NCI-H2196 treated with DMSO at 0.1 percent for 48 hours (cell line): ENCODE measurements around the gene TMIGD1.
"Not testable (repeated sequence)": the region's sequence is repeated elsewhere in the genome, so short reads cannot be mapped to it uniquely, and the experiment has no call there.

Experiments
- DNase-seq: peaks from one replicate; lab custom pipeline; 2025; ENCODE audit not compliant: unreplicated experiment; lab: John Stamatoyannopoulos, UW

Gene TMIGD1

DNA sequence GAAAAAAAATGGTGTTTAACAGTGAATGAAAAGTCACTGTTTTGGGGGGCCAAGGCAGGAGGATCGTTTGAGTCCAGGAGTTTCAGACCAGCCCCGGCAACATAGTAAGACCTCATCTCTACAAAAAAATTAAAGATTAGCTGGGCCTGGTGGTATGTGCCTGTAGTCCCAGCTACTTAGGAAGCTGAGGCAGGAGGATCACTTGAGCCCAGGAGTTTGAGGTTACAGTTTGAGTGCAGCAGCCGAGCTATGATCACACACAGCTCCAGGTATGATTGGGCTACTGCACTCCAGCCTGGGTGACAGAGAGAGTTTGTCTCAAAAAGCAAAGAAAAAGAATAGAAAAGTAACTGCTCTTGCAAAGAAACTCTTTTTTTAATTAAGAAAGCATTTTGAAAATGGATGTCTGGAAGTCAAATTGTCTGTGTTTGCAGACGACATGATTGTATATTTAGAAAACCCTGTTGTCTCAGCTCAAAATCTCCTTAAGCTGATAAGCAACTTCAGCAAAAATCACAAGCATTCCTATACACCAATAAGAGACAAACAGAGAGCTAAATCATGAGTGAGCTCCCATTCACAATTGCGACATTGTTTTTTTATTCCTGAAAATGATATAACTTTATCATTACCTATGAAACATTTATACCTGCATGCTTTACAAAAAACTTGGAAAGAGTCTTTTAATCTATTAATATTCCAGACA, 24.4 kb upstream of the TMIGD1 start:
- DNase-seq = no peak

- DNase-seq = no peak
Observed at GRCh38 chr17:30357476-30357875, 23.6 kb upstream of the TMIGD1 start.

DNA sequence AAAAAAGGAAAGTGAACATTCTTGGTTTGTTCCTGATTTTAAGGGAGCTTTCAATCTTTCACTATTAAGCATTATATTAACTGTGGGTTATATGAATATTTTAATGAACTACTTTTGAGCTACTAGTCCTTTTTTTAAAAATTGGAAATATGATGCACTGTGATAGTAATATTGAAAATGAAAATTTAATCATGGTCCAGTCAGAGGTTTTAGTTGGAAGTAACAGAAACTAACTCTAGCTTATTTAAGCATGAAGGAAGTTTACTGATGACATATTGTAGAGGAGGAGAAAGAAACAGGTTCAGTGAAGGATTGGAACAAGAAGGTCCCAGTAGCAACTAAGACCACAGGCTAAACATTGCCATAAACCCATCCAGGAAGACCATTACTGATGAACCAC, 20.8 kb upstream of the TMIGD1 start:
- DNase-seq = no peak

DNA sequence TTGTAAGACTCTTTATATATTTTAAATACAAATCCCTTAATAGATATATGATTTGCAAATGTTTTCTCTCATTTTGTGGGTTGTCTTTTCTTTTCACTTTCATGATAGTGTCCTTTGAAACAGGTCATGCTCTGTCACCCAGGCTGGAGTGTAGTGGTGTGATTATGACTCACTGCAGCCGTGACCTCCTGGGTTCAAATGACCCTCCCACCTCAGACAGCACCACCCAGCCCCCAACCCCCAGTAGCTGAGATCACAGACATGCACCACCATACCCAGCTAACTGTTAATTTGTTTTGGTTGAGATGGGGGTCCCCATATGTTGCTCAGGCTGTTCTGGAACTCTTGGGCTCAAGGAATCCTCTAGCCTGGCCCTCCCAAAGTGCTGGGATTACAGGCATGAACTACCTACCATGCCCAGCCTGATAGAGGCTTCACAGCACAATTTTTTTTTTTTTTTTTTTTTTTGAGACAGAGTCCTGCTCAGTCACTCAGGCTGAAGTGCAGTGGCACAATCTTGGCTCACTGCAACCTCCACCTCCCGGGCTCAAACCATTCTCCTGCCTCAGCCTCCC, 18.5 kb upstream of the TMIGD1 start:
- DNase-seq = no peak

DNA sequence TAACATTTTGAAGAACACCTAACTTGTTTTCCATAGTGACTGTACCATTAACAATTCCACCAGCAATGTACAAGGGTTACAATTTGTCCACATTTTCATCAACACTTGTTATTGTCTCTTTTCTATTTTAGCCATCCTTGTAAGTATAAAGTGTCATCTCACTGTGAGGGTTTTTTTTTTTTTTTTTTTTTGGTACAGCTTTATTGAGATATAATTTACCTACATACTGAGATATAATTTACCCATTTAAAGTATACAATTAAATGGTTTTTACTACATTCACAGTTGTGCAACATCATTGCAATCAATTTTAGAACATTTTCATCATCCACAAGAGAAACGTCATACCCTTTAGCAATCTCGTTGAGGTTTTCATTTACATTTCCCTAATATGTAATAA, 17.9 kb upstream of the TMIGD1 start:
- no peak for DNase-seq

- DNase-seq = not testable (repeated sequence)
Observed at GRCh38 chr17:30351263-30351662, 17.4 kb upstream of the TMIGD1 start.

- DNase-seq = no peak
Observed at GRCh38 chr17:30349252-30349651, 15.4 kb upstream of the TMIGD1 start.

- DNase-seq = no peak
Observed at GRCh38 chr17:30347488-30347887, 13.6 kb upstream of the TMIGD1 start.

DNA sequence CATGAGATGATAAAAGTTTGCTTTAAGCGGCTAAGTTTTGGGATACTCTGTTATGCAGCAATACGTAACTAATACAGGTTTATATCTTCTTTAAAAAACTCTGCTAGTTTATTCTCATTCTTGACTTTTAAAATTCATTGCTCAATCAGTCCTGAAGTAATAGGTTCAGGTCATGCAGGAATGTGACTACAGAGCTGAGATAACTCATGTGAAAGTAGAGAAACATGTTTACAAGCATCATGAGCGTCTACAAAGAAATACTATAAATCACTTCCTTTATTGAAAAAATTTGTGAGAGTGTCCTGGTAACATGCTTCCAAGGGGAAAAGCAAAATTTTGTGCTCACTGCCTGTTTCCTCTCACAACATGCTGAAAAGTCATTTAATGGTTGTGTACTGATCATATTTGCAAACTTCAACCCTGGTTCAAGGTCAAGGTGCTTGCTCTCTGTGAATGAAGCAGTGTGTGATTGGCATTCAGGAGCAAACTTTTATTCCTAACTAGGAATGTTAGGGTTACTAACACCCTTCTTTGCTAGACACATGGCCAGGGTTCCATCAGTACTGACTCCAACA, 12.5 kb upstream of the TMIGD1 start:
- no peak for DNase-seq

DNA sequence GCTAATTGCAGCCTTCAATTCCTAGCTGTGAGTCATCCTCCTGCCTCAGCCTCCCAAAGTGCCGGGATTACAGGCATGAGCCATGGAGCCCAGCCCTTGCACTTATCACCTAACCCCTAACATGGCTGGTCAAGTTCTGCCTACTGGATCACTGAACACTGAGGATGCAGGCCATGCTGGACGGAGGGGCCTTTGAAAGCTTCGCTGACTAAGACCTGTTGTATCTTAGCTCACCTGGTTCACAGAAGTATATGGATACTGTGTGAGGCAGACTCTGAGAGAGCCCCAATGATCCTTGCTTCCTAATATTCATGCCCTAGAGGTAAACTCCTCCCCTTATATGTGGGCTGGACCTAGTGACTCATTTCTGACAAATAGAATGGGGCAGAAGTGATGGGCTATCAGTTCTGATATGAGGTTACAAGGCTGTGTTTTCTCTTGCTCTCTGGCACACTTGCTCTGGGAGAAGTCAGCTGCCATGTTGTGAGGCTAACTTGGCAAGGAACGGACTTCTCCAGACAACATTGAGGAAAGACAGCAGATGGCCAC, 11.7 kb upstream of the TMIGD1 start:
- no peak for DNase-seq

DNA sequence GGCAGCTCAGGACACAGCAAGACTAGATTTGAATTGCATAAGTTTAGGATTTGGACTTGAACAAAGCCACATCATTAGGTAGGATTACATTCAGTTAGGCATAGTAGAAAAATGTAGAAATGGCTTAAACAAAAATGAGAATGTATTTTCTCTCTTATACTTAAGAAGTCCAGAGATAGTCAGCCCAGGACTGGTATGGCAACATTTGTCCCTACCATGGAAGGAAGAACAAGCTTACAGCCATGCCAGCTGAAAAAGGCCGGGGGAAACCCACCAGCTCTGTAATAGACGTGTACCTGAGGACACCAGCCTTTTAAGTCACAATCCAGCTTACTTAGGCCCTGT, 11.2 kb upstream of the TMIGD1 start:
- no peak for DNase-seq

DNA sequence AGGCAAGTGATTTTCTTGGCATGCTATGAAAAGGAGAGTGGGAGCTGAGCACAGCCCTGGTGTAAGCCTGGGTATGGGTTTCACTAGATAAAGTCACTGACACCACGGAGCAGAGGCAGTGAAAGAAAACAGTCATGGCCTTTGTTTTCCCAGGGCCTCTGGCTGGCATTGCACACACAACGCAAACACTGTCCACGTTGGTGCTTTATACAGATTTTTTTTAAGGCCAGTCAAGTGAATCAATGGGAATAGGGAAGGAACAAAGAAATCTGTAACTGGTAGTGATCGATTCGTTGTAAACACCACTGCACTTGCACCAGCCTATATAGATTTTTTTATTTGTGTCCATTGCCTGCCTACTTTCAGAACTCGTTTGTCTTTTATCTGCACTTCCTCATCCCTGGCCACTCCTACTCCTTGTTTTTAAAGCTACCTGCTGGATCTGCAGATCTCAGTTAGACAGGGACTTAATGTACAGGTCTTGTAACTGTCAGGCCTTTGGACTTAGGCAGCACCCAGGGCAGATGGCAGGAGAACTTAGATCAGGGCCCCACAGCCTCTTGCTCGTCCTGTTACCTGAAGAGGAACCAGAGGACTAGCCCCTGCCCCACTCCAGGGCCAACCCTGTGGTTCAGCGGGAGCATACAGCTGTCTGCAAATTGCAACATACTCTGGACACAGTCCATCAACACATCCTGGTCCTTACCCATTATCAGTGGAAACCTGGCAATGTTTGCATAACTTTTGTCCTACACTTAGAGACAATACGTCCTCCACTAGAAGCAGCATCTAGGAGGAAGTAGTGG, 10.6 kb upstream of the TMIGD1 start:
- DNase-seq = peak; percentile 66

GRCh38 chr17:30343796-30344195, 9.9 kb upstream of the TMIGD1 start:
- DNase-seq = no peak

- not testable (repeated sequence) for DNase-seq
Observed at GRCh38 chr17:30343244-30343643, 9.4 kb upstream of the TMIGD1 start.

DNA sequence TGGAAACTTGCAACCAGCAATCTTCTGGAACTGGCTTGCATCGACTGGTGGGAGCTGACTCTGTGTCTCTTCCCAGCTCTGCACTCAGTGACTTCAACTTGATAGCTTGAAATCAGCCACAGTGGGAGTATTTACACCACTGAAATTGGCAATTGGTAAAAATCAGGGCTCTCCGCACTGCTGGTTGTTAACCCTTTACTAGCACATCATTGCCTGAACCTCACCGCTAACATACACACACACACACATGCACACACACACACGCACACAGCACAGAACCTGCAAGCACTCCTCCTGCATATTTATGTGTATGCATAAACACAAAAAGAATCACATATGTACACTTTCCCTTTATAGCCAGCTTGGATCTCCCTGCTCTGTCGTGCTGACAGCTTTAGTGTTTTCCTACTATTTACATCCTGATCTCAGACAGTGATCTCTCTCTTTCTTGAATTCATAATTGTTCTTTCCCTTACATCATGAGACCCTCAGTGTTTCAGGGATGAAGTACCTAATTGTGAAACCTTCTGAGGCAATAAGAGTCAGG, 7.9 kb upstream of the TMIGD1 start:
- DNase-seq = no peak

GRCh38 chr17:30340801-30341356, 7.0 kb upstream of the TMIGD1 start:
- no peak for DNase-seq

DNA sequence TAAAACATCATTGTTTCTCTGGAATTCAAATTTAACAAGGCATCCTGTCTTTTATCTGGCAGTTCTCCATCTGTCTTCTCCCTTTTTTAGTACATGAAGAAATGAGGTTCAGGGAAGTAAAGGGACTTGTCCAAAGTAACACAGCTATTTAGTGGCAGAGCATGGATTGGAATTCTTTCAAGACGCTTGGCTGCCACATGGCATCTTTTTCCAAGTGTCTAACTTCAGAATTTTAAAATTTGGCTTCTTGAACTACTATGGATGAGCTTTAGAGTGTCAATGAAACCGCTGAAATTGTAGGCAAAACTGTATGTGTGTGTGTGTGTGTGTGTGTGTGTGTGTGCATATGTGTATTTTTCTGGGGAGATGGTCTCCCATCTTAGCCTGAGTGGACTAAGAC, 5.2 kb upstream of the TMIGD1 start:
- no peak for DNase-seq

DNA sequence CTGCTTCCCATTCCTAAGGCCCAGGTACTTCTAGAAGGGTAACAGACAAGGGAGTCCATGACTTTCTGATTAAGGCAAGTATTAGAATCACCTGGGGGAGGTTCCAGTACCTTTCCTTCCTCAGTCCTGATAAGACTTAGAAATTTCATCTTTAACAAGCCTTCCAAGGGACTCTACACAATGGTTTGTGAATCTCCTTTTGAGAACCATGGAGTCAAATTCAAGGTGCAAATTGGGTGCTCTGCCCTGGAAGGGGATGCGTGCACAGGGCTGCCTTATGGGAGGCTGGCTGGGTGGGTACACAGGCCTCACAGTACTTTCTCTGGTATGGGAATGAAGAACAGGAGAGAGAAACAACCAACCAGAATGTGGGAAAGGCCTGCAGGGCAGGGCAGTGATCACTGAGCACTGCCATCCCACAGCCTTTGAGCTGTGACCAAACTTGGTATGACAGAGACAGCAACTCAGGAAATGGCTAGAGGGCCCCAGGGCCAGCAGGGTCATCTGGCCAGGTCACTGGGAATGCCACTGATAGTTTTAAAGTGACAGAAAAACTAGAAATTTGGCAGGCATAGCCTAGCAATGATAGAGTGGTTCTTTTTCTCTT, 3.6 kb upstream of the TMIGD1 start:
- DNase-seq = no peak

DNA sequence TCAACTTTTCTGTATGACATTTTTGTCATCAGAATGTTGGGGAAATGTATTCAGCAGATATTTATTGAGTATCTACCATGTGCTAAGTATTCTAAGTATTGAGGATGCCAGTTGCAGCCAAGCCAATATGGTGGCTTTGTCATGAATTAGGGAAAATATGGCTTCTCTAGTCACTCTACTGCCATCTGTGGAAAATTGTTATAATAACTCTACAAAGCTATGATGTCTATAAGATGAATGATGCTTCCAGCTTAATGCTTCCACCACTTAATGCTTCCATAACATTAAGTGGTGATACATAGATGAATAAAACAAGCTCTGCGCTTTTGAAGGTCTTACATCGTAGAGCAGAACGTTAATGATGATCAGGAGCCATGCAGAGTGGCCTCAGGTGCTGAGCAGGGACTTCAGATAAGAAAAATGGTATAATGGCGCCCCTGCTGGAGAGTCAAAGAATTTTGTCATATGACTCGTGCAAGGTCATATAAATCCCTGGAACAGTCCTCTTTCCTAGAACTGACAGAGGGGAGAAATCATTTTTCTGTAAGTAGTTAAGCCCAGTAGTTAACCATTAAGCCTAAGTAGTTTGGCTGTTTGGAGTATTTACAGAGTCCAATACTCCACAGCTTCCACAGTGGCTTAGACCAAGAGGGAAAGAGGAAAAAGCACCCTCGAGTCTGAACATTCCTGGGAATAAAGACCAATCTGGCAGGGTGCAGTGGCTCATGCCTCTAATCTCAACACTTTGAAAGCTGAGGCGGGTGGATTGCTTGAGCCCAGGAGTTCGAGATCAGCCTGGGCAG, 2.7 kb upstream of the TMIGD1 start:
- DNase-seq = no peak

DNA sequence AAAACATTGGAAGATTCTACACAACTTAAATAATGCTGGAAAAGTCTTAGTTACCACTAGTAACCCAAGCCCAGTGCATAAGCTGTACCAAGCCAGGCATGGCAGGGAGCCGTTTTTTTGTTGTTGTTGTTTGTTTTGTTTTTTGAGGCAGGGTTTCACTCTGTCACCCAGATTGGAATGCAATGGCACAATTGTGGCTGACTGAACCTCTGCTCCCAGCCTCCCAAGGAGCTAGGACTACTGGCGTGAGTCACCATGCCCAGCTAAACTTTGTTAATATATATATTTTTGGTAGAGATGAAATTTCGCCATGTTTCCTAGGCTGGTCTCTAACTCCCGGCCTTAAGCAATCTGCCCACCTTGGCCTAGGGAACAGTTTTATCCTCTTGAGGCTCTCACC, 564 bp upstream of the TMIGD1 start:
- no peak for DNase-seq
